ENCODE results near the gene C9orf153.

DNA sequence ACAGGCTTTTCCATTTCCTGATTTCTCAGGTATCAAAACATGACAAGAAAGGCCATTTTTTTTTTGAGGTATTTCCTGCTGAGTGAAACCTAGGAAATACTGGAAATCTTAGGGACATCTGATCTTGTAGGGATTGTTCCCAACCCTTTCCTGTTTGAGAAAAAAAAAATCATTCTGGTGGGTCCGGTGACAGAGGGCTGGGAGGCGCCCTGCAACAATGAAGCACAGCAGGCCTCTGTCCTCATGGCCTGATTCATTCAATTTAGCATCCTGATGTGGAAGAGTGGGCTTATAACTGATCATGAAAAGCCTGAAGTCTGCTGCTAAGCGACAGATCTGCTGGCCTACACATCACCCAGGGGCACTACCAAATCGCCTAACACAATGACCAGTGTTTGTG is 3.0 kb upstream of the C9orf153 start:
- TF ChIP-seq, protein P1, sequence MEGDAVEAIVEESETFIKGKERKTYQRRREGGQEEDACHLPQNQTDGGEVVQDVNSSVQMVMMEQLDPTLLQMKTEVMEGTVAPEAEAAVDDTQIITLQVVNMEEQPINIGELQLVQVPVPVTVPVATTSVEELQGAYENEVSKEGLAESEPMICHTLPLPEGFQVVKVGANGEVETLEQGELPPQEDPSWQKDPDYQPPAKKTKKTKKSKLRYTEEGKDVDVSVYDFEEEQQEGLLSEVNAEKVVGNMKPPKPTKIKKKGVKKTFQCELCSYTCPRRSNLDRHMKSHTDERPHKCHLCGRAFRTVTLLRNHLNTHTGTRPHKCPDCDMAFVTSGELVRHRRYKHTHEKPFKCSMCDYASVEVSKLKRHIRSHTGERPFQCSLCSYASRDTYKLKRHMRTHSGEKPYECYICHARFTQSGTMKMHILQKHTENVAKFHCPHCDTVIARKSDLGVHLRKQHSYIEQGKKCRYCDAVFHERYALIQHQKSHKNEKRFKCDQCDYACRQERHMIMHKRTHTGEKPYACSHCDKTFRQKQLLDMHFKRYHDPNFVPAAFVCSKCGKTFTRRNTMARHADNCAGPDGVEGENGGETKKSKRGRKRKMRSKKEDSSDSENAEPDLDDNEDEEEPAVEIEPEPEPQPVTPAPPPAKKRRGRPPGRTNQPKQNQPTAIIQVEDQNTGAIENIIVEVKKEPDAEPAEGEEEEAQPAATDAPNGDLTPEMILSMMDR (IDR thresholded peaks at IDR 0.05) = no peak
- no peak for TF ChIP-seq POLR2A (IDR thresholded peaks at IDR 0.05)

Measured in thyroid gland (tissue), 4 donors.